GM21423 (cell line): Measurements from ENCODE around the gene SDR42E1.
A peak's percentile ranks its signal among the peaks of the same experiment; 100 is the strongest.

ENCODE experiments used
- ATAC-seq: cut with Tn5 transposase; IDR thresholded peaks from one replicate; pipeline ENCODE4 v1.9.1; 2021; ENCODE audit warnings: mild to moderate bottlenecking, moderate library complexity; ENCODE audit not compliant: unreplicated experiment

The SDR42E1 gene

GRCh38 chr16:82011199-82011641 lies at the start of gene SDR42E1:
Gene SDR42E1, minus strand, starts transcription at chr16:82011470. Its CDS starts 10,612 bp downstream, at chr16:82000858.
- peak; percentile 92 for ATAC-seq

GRCh38 chr16:82059983-82060421 lies 48.7 kb upstream of the SDR42E1 start:
- ATAC-seq = no peak

- no peak for ATAC-seq
Measured at GRCh38 chr16:82059161-82059982, 48.1 kb upstream of the SDR42E1 start.

GRCh38 chr16:82056550-82056896 lies 45.3 kb upstream of the SDR42E1 start:
- no peak for ATAC-seq

- ATAC-seq = no peak
Measured at GRCh38 chr16:82055728-82056549, 44.7 kb upstream of the SDR42E1 start.

- ATAC-seq = no peak
Measured at GRCh38 chr16:82055117-82055516, 43.8 kb upstream of the SDR42E1 start.

- no peak for ATAC-seq
Measured at GRCh38 chr16:82051656-82052055, 40.4 kb upstream of the SDR42E1 start.

- no peak for ATAC-seq
Measured at GRCh38 chr16:82050909-82051357, 39.7 kb upstream of the SDR42E1 start.

GRCh38 chr16:82050506-82050905 lies 39.2 kb upstream of the SDR42E1 start:
- no peak for ATAC-seq

- ATAC-seq = no peak
Measured at GRCh38 chr16:82049484-82049883, 38.2 kb upstream of the SDR42E1 start.

GRCh38 chr16:82047787-82048186 lies 36.5 kb upstream of the SDR42E1 start:
- no peak for ATAC-seq

GRCh38 chr16:82047374-82047773 lies 36.1 kb upstream of the SDR42E1 start:
- ATAC-seq = no peak

GRCh38 chr16:82046941-82047340 lies 35.7 kb upstream of the SDR42E1 start:
- no peak for ATAC-seq

GRCh38 chr16:82046541-82046940 lies 35.3 kb upstream of the SDR42E1 start:
- ATAC-seq = no peak

- no peak for ATAC-seq
Measured at GRCh38 chr16:82045465-82045864, 34.2 kb upstream of the SDR42E1 start.

- ATAC-seq = no peak
Measured at GRCh38 chr16:82044585-82044911, 33.3 kb upstream of the SDR42E1 start.

GRCh38 chr16:82043680-82044584 lies 32.7 kb upstream of the SDR42E1 start:
- no peak for ATAC-seq

- ATAC-seq = no peak
Measured at GRCh38 chr16:82042846-82043245, 31.6 kb upstream of the SDR42E1 start.

GRCh38 chr16:82042144-82042543 lies 30.9 kb upstream of the SDR42E1 start:
- no peak for ATAC-seq

- ATAC-seq = no peak
Measured at GRCh38 chr16:82041542-82041941, 30.3 kb upstream of the SDR42E1 start.

GRCh38 chr16:82040296-82040695 lies 29.0 kb upstream of the SDR42E1 start:
- no peak for ATAC-seq
